HG03095 (cell line): ENCODE results near the gene SEH1L.

Source experiments
- ATAC-seq: cut with Tn5 transposase; IDR thresholded peaks from one replicate; pipeline ENCODE4 v1.9.1; 2021; ENCODE audit warnings: moderate library complexity; ENCODE audit not compliant: unreplicated experiment

The SEH1L gene

GRCh38 chr18:13035249-13035914, 87.6 kb downstream of the SEH1L start:
- no peak for ATAC-seq

- no peak for ATAC-seq
These were observed 89.0 kb downstream of the SEH1L start for GRCh38 chr18:13036622-13037320.
